A673 (cell line): Measurements from ENCODE around the gene DNLZ.

Source experiments
- EZH2 ChIP-seq: fragments of 200-600 bp; sonication (generic); IDR thresholded peaks from 2 replicates; pipeline ENCODE4 v1.6.1; 2017; ENCODE audit warnings: borderline replicate concordance, low read depth, mild to moderate bottlenecking, mixed read lengths, antibody characterized with exemption, low read length; ENCODE audit not compliant: poor library complexity, severe bottlenecking
- TF ChIP-seq, protein P1 (sequence below): fragments of 300-800, 200-600 bp; sonication (generic); conservative IDR thresholded peaks from 2 replicates; pipeline ENCODE4 v1.5.1; 2017; ENCODE audit warnings: low read depth, mild to moderate bottlenecking, antibody characterized with exemption, low read length, moderate library complexity, mixed read lengths

DNA sequence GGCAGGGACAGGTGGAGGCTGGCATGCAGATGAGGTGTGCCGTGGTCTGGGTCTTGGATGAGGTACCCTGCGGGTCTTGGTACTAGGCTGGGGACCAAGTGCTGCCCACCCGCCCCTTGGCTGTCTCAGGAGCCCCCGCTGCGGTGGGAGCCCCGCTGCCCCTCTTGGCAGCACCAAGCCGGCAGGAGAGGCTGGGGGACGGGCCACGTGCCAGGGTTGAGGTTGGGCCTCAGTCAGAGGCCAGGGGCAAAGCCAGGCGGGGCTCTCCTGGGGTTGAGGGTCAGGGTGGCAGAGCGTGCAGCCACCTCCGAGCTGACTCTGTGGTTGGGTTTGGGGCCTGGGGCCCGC, 8.0 kb upstream of the DNLZ start:
- no peak for TF ChIP-seq EZH2
- TF ChIP-seq, protein P1, sequence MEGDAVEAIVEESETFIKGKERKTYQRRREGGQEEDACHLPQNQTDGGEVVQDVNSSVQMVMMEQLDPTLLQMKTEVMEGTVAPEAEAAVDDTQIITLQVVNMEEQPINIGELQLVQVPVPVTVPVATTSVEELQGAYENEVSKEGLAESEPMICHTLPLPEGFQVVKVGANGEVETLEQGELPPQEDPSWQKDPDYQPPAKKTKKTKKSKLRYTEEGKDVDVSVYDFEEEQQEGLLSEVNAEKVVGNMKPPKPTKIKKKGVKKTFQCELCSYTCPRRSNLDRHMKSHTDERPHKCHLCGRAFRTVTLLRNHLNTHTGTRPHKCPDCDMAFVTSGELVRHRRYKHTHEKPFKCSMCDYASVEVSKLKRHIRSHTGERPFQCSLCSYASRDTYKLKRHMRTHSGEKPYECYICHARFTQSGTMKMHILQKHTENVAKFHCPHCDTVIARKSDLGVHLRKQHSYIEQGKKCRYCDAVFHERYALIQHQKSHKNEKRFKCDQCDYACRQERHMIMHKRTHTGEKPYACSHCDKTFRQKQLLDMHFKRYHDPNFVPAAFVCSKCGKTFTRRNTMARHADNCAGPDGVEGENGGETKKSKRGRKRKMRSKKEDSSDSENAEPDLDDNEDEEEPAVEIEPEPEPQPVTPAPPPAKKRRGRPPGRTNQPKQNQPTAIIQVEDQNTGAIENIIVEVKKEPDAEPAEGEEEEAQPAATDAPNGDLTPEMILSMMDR = no peak
